A673 (cell line): ENCODE results near the gene CDR2L. TPM values are rescaled to one million over a fixed set of nuclear protein-coding genes. Genes with fewer than 3 reads are reported as not detected.

Experiments
- BruUV-seq: library from RNA; stranded (reverse); fragments of 400-500 nt; replicated peaks from 2 replicates; lab custom pipeline; 2021; lab: Mats Ljungman, UMichigan
- CTCF ChIA-PET: fragments of 300-600 bp; sonication (Branson Sonifier 250); formaldehyde crosslinking; loops from one replicate; lab custom pipeline; 2022; ENCODE audit warnings: antibody characterized with exemption; lab: Charles Lee
- POLR2A ChIA-PET: fragments of 300-600 bp; sonication (Branson Sonifier 250); formaldehyde crosslinking; loops from one replicate; lab custom pipeline; 2022; ENCODE audit warnings: antibody characterized with exemption; ENCODE audit not compliant: low non-redundant PET; lab: Charles Lee
- DNase-seq: peaks from one replicate; pipeline ENCODE4 v3.0.0-alpha.2; 2015; ENCODE audit warnings: low spot score
- H3K27ac ChIP-seq: fragments of 200-600 bp; sonication (generic); 2 replicates; pipeline ENCODE4 v1.5.1; 2016; ENCODE audit warnings: mixed run types, low read depth, mild to moderate bottlenecking, mixed read lengths, antibody characterized with exemption, low read length; ENCODE audit not compliant: poor library complexity, severe bottlenecking
- H3K27me3 ChIP-seq: fragments of 200-600 bp; sonication (generic); replicated peaks from 2 replicates; pipeline ENCODE4 v1.6.1; 2017; ENCODE audit warnings: mixed run types, low read depth, mild to moderate bottlenecking, mixed read lengths, antibody characterized with exemption, low read length; ENCODE audit not compliant: insufficient read depth, poor library complexity
- H3K36me3 ChIP-seq: fragments of 200-600 bp; sonication (generic); 2 replicates; pipeline ENCODE4 v1.6.1; 2016; ENCODE audit warnings: mixed run types, mild to moderate bottlenecking, mixed read lengths, antibody characterized with exemption, low read length; ENCODE audit not compliant: insufficient read depth, poor library complexity, severe bottlenecking
- H3K4me1 ChIP-seq: fragments of 200-600 bp; sonication (generic); 2 replicates; pipeline ENCODE4 v1.6.1; 2017; ENCODE audit warnings: mixed run types, mild to moderate bottlenecking, mixed read lengths, antibody characterized with exemption, low read length; ENCODE audit not compliant: insufficient read depth, poor library complexity, severe bottlenecking
- H3K4me3 ChIP-seq: fragments of 200-600 bp; sonication (generic); 2 replicates; pipeline ENCODE4 v1.5.1; 2016; ENCODE audit warnings: low read depth, mixed run types, mild to moderate bottlenecking, mixed read lengths, low read length; ENCODE audit not compliant: poor library complexity, severe bottlenecking
- H3K9me3 ChIP-seq: fragments of 200-600 bp; sonication (generic); 2 replicates; pipeline ENCODE4 v1.6.1; 2016; ENCODE audit warnings: mixed run types, low read depth, mild to moderate bottlenecking, mixed read lengths, antibody characterized with exemption, low read length; ENCODE audit not compliant: poor library complexity, severe bottlenecking
- CTCF ChIP-seq: fragments of 300-800, 200-600 bp; sonication (generic); conservative IDR thresholded peaks from 2 replicates; pipeline ENCODE4 v1.5.1; 2017; ENCODE audit warnings: low read depth, mild to moderate bottlenecking, antibody characterized with exemption, low read length, moderate library complexity, mixed read lengths
- EZH2 ChIP-seq: fragments of 200-600 bp; sonication (generic); IDR thresholded peaks from 2 replicates; pipeline ENCODE4 v1.6.1; 2017; ENCODE audit warnings: borderline replicate concordance, low read depth, mild to moderate bottlenecking, mixed read lengths, antibody characterized with exemption, low read length; ENCODE audit not compliant: poor library complexity, severe bottlenecking
- intact Hi-C: fragments of 100-400 bp; cut with micrococcal nuclease; formaldehyde crosslinking; loops from one replicate; pipeline ENCODE4 v1.10.0; 2022; ENCODE audit not compliant: unreplicated experiment
- total RNA-seq: library from RNA; stranded (reverse); gene quantifications from 2 replicates; pipeline ENCODE4 v1.2.3, GENCODE V29; 2021

CDR2L gene
- total RNA-seq, 1 experiment from 2014 or later, result 5.8 TPM

GRCh38 chr17:74992223-74992622 lies 4.8 kb downstream of the CDR2L start:
- no peaks in the 10 kb centered on the region for H3K9me3 ChIP-seq
- peaks cover 6% of the 10 kb centered on the region for H3K4me1 ChIP-seq
- TF ChIP-seq EZH2, result no peak
- TF ChIP-seq CTCF, result no peak
- no peaks in the 10 kb centered on the region for H3K36me3 ChIP-seq
- no peak for DNase-seq
- no TSS peak for BruUV-seq
- POLR2A ChIA-PET, result no interaction called here
- CTCF ChIA-PET, result no interaction called here
- H3K27ac ChIP-seq, result no peak overlapping the region
- H3K4me3 ChIP-seq, result no peak overlapping the region
- H3K27me3 ChIP-seq, result no peaks in the 10 kb centered on the region
- intact Hi-C loops, result no loop called here

GRCh38 chr17:74994440-74994839 lies 7.0 kb downstream of the CDR2L start:
- Histone ChIP-seq H3K27me3 (no peaks in the 10 kb centered on the region), H3K9me3 (no peaks in the 10 kb centered on the region), H3K4me1 (no peaks in the 10 kb centered on the region), H3K36me3 (no peaks in the 10 kb centered on the region), H3K4me3 (no peak overlapping the region), H3K27ac (no peak overlapping the region)
- CTCF ChIA-PET, result no interaction called here
- no TSS peak for BruUV-seq
- TF ChIP-seq CTCF (no peak), EZH2 (no peak)
- POLR2A ChIA-PET, result no interaction called here
- DNase-seq, result no peak
- intact Hi-C loops, result no loop called here

- intact Hi-C loops, result no loop called here
- Histone ChIP-seq H3K4me1 (no peaks in the 10 kb centered on the region), H3K4me3 (no peak overlapping the region), H3K27me3 (no peaks in the 10 kb centered on the region), H3K27ac (no peak overlapping the region), H3K9me3 (no peaks in the 10 kb centered on the region), H3K36me3 (no peaks in the 10 kb centered on the region)
- no TSS peak for BruUV-seq
- ChIA-PET CTCF (no interaction called here), POLR2A (no interaction called here)
- no peak for DNase-seq
- no peak for TF ChIP-seq CTCF
- no peak for TF ChIP-seq EZH2
These were observed 8.4 kb downstream of the CDR2L start for GRCh38 chr17:74995847-74996246.
